Smooth muscle cell (in vitro differentiated cells): Measurements from ENCODE around the gene SERGEF. TPM values are rescaled to one million over a fixed set of nuclear protein-coding genes. Genes with fewer than 3 reads are reported as not detected.

Experiments used
- DNase-seq: peaks from one replicate; lab custom pipeline; 2025; ENCODE audit not compliant: unreplicated experiment; lab: John Stamatoyannopoulos, UW
- H2AFZ ChIP-seq: fragments of 200-600 bp; sonication (generic); 2 replicates; pipeline ENCODE4 v1.6.0; 2016; ENCODE audit warnings: antibody characterized with exemption, low read depth, mild to moderate bottlenecking
- H3F3A ChIP-seq: fragments of 200-600 bp; sonication (generic); 2 replicates; pipeline ENCODE4 v1.6.0; 2017; ENCODE audit warnings: antibody characterized with exemption, low read depth
- H3K27ac ChIP-seq: fragments of 200-600 bp; sonication (generic); 2 replicates; pipeline ENCODE4 v1.5.1; 2016; ENCODE audit warnings: low read depth, mild to moderate bottlenecking
- H3K27me3 ChIP-seq: fragments of 200-600 bp; sonication (generic); 2 replicates; pipeline ENCODE4 v1.6.1; 2016; ENCODE audit warnings: low read depth, mild to moderate bottlenecking
- H3K36me3 ChIP-seq: fragments of 200-600 bp; sonication (generic); 2 replicates; pipeline ENCODE4 v1.5.1; 2016; ENCODE audit warnings: low read depth
- H3K4me1 ChIP-seq: fragments of 200-600 bp; sonication (generic); 2 replicates; pipeline ENCODE4 v1.5.1; 2016; ENCODE audit warnings: low read depth
- H3K4me2 ChIP-seq: fragments of 200-600 bp; sonication (generic); 2 replicates; pipeline ENCODE4 v1.6.0; 2016; ENCODE audit warnings: mild to moderate bottlenecking
- H3K4me3 ChIP-seq: fragments of 200-600 bp; sonication (generic); 2 replicates; pipeline ENCODE4 v1.5.1; 2016; ENCODE audit warnings: mild to moderate bottlenecking
- H3K79me2 ChIP-seq: fragments of 200-600 bp; sonication (generic); 2 replicates; pipeline ENCODE4 v1.6.0; 2016; ENCODE audit warnings: low read depth, mild to moderate bottlenecking
- H3K9ac ChIP-seq: fragments of 200-600 bp; sonication (generic); 2 replicates; pipeline ENCODE4 v1.6.0; 2016; ENCODE audit warnings: low read depth
- H3K9me3 ChIP-seq: fragments of 200-600 bp; sonication (generic); replicated peaks from 2 replicates; pipeline ENCODE4 v1.5.1; 2016; ENCODE audit warnings: low read depth
- H4K20me1 ChIP-seq: fragments of 200-600 bp; sonication (generic); 2 replicates; pipeline ENCODE4 v1.6.0; 2016; ENCODE audit warnings: low read depth
- WGBS: methylation state at CpG from one replicate; pipeline ENCODE4 v1.1.7; 2016; ENCODE audit warnings: low lambda C conversion rate; 5-methylcytosine and 5-hydroxymethylcytosine counted together
- polyA plus RNA-seq: library from polyadenylated mRNA; unstranded; fragments of >200 nt; fragmentation: Nextera tagmentation; extraction: Ambion mirVana; gene quantifications from 2 replicates; pipeline ENCODE4 v1.2.1, GENCODE V29; 2016
- total RNA-seq: library from RNA; depleted of rRNA; stranded (reverse); fragments of >200 nt; gene quantifications from 2 replicates; pipeline ENCODE4 v1.2.3, GENCODE V29; 2014
- TF ChIP-seq, protein P1 (sequence below): fragments of 200-600 bp; sonication (generic); IDR thresholded peaks from 2 replicates; pipeline ENCODE4 v1.5.1; 2017; ENCODE audit warnings: borderline replicate concordance, mild to moderate bottlenecking, antibody characterized with exemption; ENCODE audit not compliant: insufficient read depth, poor library complexity, severe bottlenecking

The SERGEF gene
- total and polyA plus RNA-seq, 2 experiments from 2014 or later = 4.9 to 7.4 TPM

DNA sequence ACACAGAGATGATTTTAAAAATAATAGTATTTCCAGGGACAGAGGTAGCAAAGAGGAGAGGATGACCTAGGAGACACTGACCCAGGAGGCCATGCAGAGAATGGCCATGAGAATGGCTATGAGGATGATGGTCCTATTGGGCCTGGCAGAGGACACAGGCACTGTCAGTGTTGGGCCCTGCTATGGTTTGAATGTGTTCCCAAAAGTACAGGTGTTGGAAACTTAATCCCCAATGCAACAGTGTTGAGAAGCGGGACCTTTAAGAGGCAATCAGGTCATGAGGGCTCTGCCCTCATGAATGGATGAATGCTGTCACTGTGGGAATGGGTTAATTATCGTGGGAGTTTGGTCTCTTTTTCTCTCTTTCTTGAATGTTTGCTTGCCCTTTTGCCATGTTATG, 216.7 kb downstream of the SERGEF start:
- TF ChIP-seq, protein P1, sequence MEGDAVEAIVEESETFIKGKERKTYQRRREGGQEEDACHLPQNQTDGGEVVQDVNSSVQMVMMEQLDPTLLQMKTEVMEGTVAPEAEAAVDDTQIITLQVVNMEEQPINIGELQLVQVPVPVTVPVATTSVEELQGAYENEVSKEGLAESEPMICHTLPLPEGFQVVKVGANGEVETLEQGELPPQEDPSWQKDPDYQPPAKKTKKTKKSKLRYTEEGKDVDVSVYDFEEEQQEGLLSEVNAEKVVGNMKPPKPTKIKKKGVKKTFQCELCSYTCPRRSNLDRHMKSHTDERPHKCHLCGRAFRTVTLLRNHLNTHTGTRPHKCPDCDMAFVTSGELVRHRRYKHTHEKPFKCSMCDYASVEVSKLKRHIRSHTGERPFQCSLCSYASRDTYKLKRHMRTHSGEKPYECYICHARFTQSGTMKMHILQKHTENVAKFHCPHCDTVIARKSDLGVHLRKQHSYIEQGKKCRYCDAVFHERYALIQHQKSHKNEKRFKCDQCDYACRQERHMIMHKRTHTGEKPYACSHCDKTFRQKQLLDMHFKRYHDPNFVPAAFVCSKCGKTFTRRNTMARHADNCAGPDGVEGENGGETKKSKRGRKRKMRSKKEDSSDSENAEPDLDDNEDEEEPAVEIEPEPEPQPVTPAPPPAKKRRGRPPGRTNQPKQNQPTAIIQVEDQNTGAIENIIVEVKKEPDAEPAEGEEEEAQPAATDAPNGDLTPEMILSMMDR = no peak
- H3K27ac ChIP-seq = no peak overlapping the region
- no peak overlapping the region for H3K4me2 ChIP-seq
- H3K79me2 ChIP-seq = no peaks in the 10 kb centered on the region
- no peak overlapping the region for H3K9ac ChIP-seq
- no peak overlapping the region for H2AFZ ChIP-seq
- no peaks in the 10 kb centered on the region for H3K27me3 ChIP-seq
- DNase-seq = no peak
- H3F3A ChIP-seq = no peaks in the 10 kb centered on the region
- 92% methylated on average over 2 of the region's 2 CpGs for WGBS
- H4K20me1 ChIP-seq = no peaks in the 10 kb centered on the region
- H3K9me3 ChIP-seq = no peaks in the 10 kb centered on the region
- no peaks in the 10 kb centered on the region for H3K4me1 ChIP-seq
- H3K4me3 ChIP-seq = no peak overlapping the region
- no peaks in the 10 kb centered on the region for H3K36me3 ChIP-seq

GRCh38 chr11:17794981-17795380, 217.9 kb downstream of the SERGEF start:
- H3K4me1 ChIP-seq = no peaks in the 10 kb centered on the region
- H3K27me3 ChIP-seq = no peaks in the 10 kb centered on the region
- WGBS = 90% methylated on average over 5 of the region's 5 CpGs
- TF ChIP-seq, protein P1 = no peak
- no peak for DNase-seq
- H3K79me2 ChIP-seq = no peaks in the 10 kb centered on the region
- no peak overlapping the region for H3K4me3 ChIP-seq
- no peak overlapping the region for H3K27ac ChIP-seq
- H3K9me3 ChIP-seq = no peaks in the 10 kb centered on the region
- no peak overlapping the region for H2AFZ ChIP-seq
- no peak overlapping the region for H3K9ac ChIP-seq
- H3K36me3 ChIP-seq = no peaks in the 10 kb centered on the region
- H3K4me2 ChIP-seq = no peak overlapping the region
- no peaks in the 10 kb centered on the region for H3F3A ChIP-seq
- no peaks in the 10 kb centered on the region for H4K20me1 ChIP-seq

- H3K79me2 ChIP-seq = no peaks in the 10 kb centered on the region
- no peak for DNase-seq
- H3K9me3 ChIP-seq = no peaks in the 10 kb centered on the region
- H3K4me2 ChIP-seq = no peak overlapping the region
- H3F3A ChIP-seq = no peaks in the 10 kb centered on the region
- H3K4me1 ChIP-seq = no peaks in the 10 kb centered on the region
- no peak overlapping the region for H2AFZ ChIP-seq
- H3K9ac ChIP-seq = no peak overlapping the region
- H3K4me3 ChIP-seq = no peak overlapping the region
- WGBS = 89% methylated on average over 7 of the region's 7 CpGs
- no peak overlapping the region for H3K27ac ChIP-seq
- no peaks in the 10 kb centered on the region for H4K20me1 ChIP-seq
- H3K36me3 ChIP-seq = no peaks in the 10 kb centered on the region
- no peaks in the 10 kb centered on the region for H3K27me3 ChIP-seq
- TF ChIP-seq, protein P1 = no peak
Observed at GRCh38 chr11:17793642-17794170, 219.1 kb downstream of the SERGEF start.

GRCh38 chr11:17792161-17792560, 220.7 kb downstream of the SERGEF start:
- Histone ChIP-seq H2AFZ (no peak overlapping the region), H3K4me3 (no peak overlapping the region), H3K27ac (no peak overlapping the region), H3K9ac (no peak overlapping the region), H3F3A (no peaks in the 10 kb centered on the region), H3K9me3 (no peaks in the 10 kb centered on the region), H4K20me1 (no peaks in the 10 kb centered on the region), H3K27me3 (no peaks in the 10 kb centered on the region), H3K4me1 (no peaks in the 10 kb centered on the region), H3K4me2 (no peak overlapping the region), H3K36me3 (no peaks in the 10 kb centered on the region), H3K79me2 (no peaks in the 10 kb centered on the region)
- TF ChIP-seq, protein P1 = no peak
- 96% methylated on average over 9 of the region's 9 CpGs for WGBS
- no peak for DNase-seq
